GM19238 (cell line): ENCODE measurements around the gene HOXC9.

Experiments used
- DNase-seq: peaks from one replicate; pipeline ENCODE4 v3.0.0; 2011; ENCODE audit warnings: low spot score; ENCODE audit not compliant: insufficient read length

HOXC9 gene

DNA sequence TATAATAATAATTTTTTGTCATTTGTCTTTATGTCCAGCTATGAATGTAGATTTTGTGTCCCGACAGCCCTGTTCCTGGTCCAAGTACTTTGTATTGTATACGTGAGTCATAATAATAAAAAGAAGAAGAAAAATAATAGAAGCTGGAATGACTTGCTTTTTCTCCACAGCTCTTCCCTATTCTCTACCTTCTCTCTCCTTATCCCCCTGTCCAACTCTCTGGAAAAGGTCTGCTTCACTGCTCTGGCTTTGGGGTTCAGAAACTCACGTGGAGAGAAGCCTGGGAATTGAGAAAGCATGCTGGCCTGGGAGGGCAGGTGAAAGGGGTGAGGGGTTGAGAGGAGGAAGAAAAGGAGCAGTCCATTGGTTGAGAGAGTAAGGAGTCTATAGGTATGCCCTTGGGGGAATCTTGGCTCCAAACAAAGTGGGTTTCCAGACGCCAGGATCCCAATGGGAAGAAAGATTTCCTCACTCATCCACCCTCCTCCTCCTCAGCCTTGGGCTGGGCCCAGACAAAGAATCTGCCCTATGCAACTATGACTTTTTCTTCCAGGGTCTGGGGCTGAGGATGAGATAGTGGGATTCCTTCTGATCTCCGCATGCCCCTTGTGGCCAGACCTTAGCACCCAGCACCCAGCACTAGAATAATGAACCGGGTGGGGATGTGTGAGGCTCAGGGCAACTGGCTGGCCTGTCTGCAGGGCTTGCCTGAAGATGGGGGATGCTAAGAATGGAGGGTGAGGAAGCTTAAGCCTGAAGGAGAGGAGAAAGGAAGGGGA is 12.9 kb downstream of the HOXC9 start:
- DNase-seq = no peak

DNA sequence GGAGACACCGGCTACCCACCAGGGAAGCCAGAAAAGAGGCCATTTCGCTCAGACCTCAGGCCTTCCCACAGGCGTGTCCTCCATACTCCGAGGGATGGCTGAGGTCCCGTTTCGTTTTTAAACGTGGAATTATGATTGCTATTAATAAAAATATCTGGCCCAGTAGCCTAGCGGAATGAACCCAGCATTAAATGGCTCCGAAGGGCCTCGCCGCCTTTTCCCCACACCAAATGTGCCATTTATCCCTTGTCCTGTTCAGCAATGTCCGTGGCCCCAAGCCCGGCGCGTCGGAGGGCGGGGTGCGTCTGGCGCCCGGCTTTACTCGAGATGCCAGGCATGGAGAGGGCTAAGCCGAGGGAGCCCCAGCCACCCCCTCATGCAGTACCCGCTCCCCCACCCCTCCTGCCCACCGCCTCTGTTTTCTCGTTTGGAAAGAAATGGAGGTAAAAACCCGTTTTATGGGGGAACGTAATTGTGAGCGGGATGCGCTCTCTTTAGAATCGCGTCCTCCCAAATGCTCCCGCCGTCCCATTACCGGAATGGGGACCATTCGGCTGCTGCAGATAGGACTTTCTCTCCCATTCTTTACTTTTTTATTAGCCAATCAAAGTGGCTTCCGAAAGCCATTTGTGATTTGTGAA is 14.5 kb downstream of the HOXC9 start:
- no peak for DNase-seq

DNA sequence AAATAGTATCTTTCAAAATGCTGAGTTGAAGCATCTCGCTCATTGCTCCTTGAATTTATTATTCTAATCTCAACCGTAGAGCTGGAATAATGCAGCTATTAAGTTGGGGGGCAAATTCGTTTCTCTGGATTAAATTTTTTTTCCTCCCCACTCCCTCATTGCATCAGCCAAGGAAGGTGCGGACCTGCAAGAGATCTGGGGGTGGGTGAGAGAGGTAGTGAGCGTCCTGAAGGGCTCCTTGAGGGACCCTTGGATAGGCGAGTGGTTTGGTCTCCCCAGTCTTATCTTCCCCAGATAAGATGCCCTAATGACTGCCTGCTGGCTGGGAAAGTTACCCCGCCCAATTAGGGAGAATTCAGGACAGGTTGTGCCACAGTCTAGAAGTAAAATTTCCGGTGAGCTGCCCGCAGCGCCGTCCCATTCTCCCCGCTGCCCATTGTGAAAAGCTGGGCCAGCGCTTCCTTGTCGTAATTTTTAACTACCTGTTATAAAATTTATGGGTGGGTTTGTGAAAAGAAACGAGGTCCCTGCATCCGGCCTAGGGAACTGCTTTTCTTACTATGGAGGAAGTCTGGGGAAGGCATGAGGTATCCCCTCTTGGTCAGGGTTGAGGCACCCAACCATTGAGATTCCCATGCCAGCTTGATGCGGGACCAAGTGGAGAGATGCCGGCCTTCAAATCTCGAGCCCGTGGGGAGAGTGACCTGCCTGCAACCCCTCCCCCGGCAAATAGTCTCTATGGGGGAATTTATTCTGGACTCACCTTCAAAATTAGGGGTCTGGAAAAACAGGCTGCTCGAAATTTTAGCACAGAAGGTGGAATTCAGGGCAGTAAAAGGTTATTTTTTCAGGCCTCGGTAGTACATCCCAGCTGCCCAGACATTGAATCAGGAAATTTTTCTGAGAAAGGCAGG is 15.3 kb downstream of the HOXC9 start:
- DNase-seq = no peak

DNA sequence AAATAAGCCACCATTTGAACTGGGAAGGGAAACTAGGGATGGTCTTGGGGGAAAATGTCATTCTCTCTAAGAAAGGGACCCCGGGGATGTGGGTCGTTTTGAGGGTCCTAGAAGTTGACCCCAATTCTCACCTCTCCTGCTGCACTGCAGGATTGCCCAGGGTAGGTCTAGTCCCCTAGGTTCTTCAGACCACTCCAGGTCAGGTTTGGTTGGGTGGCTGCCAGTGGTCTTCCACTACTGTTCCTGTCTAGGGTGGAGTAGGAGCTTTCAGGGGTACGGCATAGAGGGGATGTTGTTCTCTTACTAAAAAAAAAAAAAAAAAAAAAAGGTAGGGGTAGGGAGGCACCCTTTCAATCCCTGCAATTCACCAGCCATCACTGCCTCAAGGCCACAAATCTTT is 16.1 kb downstream of the HOXC9 start:
- DNase-seq = no peak

DNA sequence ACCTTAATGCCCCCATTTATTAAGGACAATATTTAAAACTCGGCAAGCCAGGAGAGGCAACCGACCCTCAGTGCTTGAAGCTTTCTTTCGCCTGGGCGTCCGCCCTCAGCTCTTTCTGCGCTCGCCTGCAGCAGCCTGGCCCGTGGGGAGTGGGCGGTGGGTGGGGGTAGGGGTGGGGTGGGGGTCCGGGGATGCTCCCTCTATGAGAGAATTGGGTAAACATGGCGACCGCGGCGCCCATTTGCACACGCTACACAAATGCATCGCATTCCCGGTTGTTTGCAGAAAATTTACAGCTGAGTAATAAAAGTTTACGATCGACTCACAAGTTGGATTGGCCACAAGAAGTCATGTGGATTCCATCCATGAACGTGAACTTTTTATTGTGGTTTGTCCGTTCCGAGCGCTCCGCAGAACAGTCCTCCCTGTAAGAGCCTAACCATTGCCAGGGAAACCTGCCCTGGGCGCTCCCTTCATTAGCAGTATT is 16.6 kb downstream of the HOXC9 start:
- no peak for DNase-seq

DNA sequence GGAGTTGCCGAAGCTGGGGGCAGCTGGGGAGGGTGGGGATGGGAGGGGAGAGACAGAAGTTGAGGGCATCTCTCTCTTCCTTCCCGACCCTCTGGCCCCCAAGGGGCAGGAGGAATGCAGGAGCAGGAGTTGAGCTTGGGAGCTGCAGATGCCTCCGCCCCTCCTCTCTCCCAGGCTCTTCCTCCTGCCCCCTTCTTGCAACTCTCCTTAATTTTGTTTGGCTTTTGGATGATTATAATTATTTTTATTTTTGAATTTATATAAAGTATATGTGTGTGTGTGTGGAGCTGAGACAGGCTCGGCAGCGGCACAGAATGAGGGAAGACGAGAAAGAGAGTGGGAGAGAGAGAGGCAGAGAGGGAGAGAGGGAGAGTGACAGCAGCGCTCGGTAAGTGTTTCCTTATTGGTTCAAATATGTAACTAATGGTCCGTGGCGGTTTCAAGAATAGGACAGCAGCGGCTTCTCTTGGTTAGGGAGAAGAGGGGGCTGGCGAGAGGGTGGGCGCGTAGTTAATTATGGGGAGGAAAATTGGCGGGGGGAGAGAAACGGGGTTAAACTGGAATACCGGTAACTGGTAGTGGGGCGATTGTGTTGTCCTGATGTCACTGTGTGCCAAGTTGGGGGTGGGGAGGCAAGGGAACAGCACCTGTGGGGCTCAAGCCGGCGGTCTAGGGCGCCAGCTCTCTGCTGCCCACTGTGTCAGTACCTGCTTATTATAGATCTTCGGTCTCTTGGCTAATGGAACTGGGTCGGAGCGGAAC is 17.2 kb downstream of the HOXC9 start:
- DNase-seq = no peak

DNA sequence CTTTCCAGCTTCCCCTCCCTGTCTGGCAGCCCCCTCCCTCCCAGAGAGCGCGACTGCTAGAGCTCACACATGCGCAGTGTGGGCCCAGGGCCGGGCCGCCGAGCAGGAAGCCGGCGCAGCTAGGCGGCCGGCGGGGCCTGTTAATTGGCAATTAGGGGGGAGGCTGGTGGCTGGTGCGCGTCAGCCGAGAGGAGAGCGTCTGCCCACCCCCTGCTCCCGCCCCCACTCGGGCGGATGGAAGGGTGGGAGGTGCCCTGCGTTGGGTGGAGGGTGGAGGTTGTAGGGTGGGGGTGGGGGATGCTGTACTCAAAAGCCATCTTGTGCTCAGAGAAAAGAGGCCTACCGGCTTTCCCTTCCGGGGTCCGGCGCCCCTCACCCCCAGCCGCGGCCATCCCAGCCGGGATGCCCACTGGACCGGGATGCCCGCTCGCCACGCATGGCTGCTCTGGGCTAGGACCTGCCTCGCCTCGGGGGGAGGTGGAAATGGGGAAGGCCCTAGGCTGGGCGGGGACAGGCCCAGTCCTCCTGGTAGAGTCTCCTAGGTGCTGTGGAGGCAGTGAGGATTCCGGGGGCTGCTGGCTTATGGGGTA is 18.0 kb downstream of the HOXC9 start:
- DNase-seq = peak; percentile 95

GRCh38 chr12:54018468-54018984 is 18.6 kb downstream of the HOXC9 start:
- DNase-seq = no peak

DNA sequence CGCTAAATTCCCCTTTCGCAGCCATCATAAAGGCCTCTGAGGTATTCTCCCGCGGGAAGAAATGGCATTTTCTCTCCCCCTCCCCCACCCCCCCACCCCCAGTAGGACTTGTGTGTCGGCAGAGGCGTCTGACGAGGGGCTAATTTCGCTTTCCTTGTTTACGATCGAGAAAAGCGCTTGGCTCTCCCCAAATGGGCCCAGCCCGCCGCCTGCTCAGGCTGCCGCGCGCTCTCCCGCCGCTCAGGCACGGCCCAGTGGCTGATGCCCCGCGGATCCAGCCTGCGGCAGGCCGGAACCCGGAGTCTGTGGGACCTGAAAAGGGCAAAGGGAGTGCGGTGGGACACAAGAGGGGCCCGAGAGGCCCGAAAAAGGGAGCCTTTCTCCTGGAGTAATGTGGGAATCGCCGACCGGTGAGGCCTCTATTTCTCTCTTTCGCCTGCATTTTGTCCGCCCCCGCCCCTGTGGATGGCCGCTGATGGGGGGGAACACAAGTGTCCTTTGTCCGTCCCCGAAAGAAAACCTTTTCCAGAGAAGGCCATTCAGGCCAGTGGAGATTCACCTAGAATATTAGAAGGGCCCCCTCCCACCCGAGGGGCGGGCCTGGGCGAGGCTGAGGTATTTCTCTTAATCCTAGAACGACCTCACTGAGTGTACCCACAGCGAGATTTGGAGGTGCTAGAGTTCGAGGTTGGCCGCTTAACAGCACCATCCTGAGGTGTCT is 19.3 kb downstream of the HOXC9 start:
- no peak for DNase-seq

- DNase-seq = no peak
Observed at GRCh38 chr12:54019924-54020590, 20.1 kb downstream of the HOXC9 start.

- DNase-seq = no peak
Observed at GRCh38 chr12:54020591-54021405, 20.8 kb downstream of the HOXC9 start.

- no peak for DNase-seq
Observed at GRCh38 chr12:54021432-54022013, 21.6 kb downstream of the HOXC9 start.

DNA sequence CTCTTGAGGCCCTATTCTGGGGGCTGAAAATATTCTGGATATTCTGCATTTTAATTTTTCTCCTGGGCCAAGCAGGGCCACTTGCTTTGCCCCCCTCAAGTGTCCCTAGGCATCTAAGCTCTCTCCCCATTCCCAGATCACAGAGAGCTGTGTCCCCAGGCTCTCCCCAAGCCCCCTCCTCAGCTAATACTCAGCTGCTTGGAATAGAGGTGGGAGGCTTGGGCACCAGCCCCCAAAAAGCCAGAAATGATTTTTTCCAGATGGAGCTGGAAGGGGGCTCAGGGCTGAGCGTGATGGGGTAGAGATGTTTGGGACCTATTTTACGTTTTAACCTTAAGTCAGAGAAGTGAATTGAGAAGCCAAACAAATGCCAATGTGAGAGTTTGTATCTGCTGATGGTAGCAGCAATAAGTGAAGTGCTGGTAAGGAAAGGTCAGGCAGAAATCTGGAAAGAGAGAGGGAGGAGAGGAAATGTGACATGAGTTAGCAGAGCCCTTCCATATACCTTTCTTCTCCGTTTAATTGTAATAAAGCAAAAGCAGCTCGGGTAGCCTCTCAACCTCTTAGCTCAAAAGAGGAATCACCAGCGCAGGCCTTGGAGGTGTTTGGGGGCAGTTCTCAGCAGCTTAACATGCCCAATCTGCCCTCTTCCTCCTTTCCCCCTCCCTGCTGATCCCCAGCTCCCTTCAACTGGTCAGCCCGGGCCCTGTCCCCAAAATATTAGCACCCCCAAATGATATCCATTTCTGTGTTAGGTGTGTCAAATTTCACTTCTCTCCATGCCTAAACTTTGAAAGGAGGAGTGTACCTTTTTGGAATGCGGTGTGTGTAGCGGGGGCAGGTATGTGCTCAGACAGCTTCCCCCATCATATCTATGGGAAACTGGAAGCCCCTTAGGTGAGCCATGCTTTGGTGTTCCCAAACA is 23.3 kb downstream of the HOXC9 start:
- DNase-seq = no peak

GRCh38 chr12:54024127-54024526 is 24.2 kb downstream of the HOXC9 start:
- no peak for DNase-seq

GRCh38 chr12:54024581-54025305 is 24.8 kb downstream of the HOXC9 start:
- DNase-seq = no peak
